Stomach (tissue), 9 donors: ENCODE data around the gene SURF2. TPM values are rescaled to one million over a fixed set of nuclear protein-coding genes. Genes with fewer than 3 reads are reported as not detected.
"Not testable (repeated sequence)": the region's sequence is repeated elsewhere in the genome, so short reads cannot be mapped to it uniquely, and the experiment has no call there.

Experiments used
- DNase-seq, 2 donors: peaks; one replicate each; pipeline versions ENCODE4 v3.0.0 to v3.0.0-alpha.2; 2013 to 2019
- H3K27ac ChIP-seq, 5 donors: fragments of 200-600 bp in 4 of 5; sonication (generic) in 4 of 5; one replicate each; pipeline ENCODE4 v1.5.1; 2013 to 2019; ENCODE audit warnings: mild to moderate bottlenecking in 1 of 5, moderate library complexity in 1 of 5
- H3K27me3 ChIP-seq, 3 donors: fragments of 200-600 bp; sonication (generic); one replicate each; pipeline ENCODE4 v1.5.1; 2017 to 2019; ENCODE audit warnings: mixed run types in 1 of 3
- H3K36me3 ChIP-seq, 4 donors: fragments of 200-600 bp; sonication (generic); 1 replicate in 3 of 4; 2 replicates in 1 of 4; pipeline ENCODE4 v1.5.1; 2016 to 2019
- H3K4me1 ChIP-seq, 4 donors: fragments of 200-600 bp; sonication (generic); one replicate each; pipeline ENCODE4 v1.5.1; 2016 to 2019
- H3K4me3 ChIP-seq, 4 donors: fragments of 200-600 bp; sonication (generic) in 3 of 4; one replicate each; pipeline ENCODE4 v1.5.1; 2016 to 2019; ENCODE audit warnings: mild to moderate bottlenecking in 1 of 4
- H3K9me3 ChIP-seq, 4 donors: fragments of 200-600 bp; sonication (generic); one replicate each; pipeline ENCODE4 v1.5.1; 2016 to 2019
- CTCF ChIP-seq, 7 experiments: fragments of 450-650 bp in 4 of 7; fragments of 200-600 bp in 3 of 7; sonication (generic) in 3 of 7; IDR thresholded peaks; one replicate each; pipeline ENCODE4 v1.5.1; 2016 to 2019; ENCODE audit warnings: antibody characterized with exemption in 7 of 7, control low read depth in 2 of 7, mild to moderate bottlenecking in 1 of 7
- EP300 ChIP-seq: sonication (generic); formaldehyde crosslinking; IDR thresholded peaks from one replicate; pipeline ENCODE4 v1.6.1; 2017; ENCODE audit warnings: antibody characterized with exemption
- POLR2A ChIP-seq, 4 donors: fragments of 450-650 bp; IDR thresholded peaks; one replicate each; pipeline ENCODE4 v1.6.1; 2016; ENCODE audit warnings: antibody characterized with exemption in 4 of 4, control low read depth in 2 of 4, mild to moderate bottlenecking in 1 of 4, moderate library complexity in 1 of 4
- POLR2AphosphoS5 ChIP-seq, 3 donors: sonication (generic); formaldehyde crosslinking; IDR thresholded peaks; one replicate each; pipeline ENCODE4 v1.6.1; 2016; ENCODE audit warnings: antibody characterized with exemption in 3 of 3
- WGBS, 5 donors: extraction: QIAGEN DNeasy Blood & Tissue Kit in 3 of 5; methylation state at CpG; one replicate each; pipeline versions ENCODE4 v1.1.5 to v1.1.7; 2013 to 2018; 5-methylcytosine and 5-hydroxymethylcytosine counted together
- intact Hi-C: fragments of 100-400 bp; cut with DNase I; formaldehyde crosslinking; loops from one replicate; pipeline ENCODE4 v1.15.1; 2023; ENCODE audit warnings: low total_unique reads
- polyA plus RNA-seq, 3 donors: library from polyadenylated mRNA; stranded (reverse); fragments of 200-250 nt; gene quantifications; one replicate each; pipeline ENCODE4 v1.2.3, GENCODE V29; 2013
- total RNA-seq, 5 donors: library from RNA; depleted of rRNA; stranded (reverse); fragments of >200 nt; gene quantifications; one replicate each; pipeline versions ENCODE4 v1.1.0 to v1.2.3, GENCODE V29; 2014 to 2016
- donor health status: healthy with polysubstance abuse.
- donor health status: Bipolar disorder and iron deficiency.
- donor health status: healthy.

Gene SURF2
- total and polyA plus RNA-seq, 8 donors = 1.8 to 75.3 (median 33.2) TPM

GRCh38 chr9:133372144-133372543 is 15.8 kb downstream of the SURF2 start:
- Histone ChIP-seq H3K9me3 (no peaks in the 10 kb centered on the region), H3K36me3 (peaks cover 25 to 43% (median 35%) of the 10 kb centered on the region in 4 donors), H3K27me3 (no peaks in the 10 kb centered on the region), H3K27ac (peak overlapping the region in 4 of 5 donors; percentile 7 to 73 (median 62)), H3K4me3 (peak overlapping the region in 1 of 4 donors; percentile 2), H3K4me1 (peaks cover 75 to 94% (median 85%) of the 10 kb centered on the region in 4 donors)
- WGBS, 5 donors = 53 to 64% (median 58%) methylated on average over 7 of the region's 7 CpGs
- TF ChIP-seq POLR2A (IDR thresholded peaks at IDR 0.05) (no peak), EP300 (no peak), CTCF (IDR thresholded peaks at IDR 0.05) (no peak), POLR2AphosphoS5 (IDR thresholded peaks at IDR 0.05) (no peak)
- intact Hi-C loops = no loop called here
- DNase-seq = no peak

DNA sequence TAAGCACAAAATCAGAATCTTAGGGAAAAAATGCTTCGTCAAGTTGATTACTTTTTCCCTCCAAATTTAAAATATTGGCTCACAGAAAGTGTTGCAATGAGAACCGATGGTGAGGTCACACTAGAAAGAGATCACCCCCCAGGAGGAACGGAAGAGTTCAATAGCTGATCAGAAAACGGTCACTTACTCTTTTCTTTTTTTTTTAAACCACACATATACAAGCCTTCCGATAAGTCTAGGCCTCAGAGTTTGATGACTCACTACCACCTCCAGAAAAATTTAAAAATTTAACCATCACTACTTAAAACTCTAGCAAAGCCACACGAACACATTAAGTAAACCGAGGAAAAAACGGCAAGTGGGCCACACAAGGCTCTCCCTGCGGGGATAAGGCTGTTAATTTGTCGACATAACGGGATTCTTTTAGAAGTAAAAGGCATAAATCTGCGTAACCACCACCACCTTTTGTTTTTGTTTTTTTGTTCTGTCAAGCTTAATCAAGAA is 18.3 kb downstream of the SURF2 start:
- Histone ChIP-seq H3K9me3 (no peaks in the 10 kb centered on the region), H3K27ac (peak overlapping the region in 4 of 5 donors; percentile 96 to 99 (median 98)), H3K27me3 (no peaks in the 10 kb centered on the region), H3K36me3 (peaks cover 21 to 30% (median 26%) of the 10 kb centered on the region in 4 donors), H3K4me1 (peaks cover 50 to 75% (median 70%) of the 10 kb centered on the region in 4 donors), H3K4me3 (peak overlapping the region; percentile 70 to 89 (median 84))
- no peak for DNase-seq
- TF ChIP-seq EP300 (no peak), POLR2A (IDR thresholded peaks at IDR 0.05) (no peak), CTCF (IDR thresholded peaks at IDR 0.05) (no peak), POLR2AphosphoS5 (IDR thresholded peaks at IDR 0.05) (no peak)
- intact Hi-C loops = no loop called here
- WGBS, 5 donors = 5 to 10% (median 6%) methylated on average over 12 of the region's 12 CpGs

GRCh38 chr9:133375116-133375723 is 18.9 kb downstream of the SURF2 start:
- H3K9me3 ChIP-seq = no peaks in the 10 kb centered on the region
- peak; percentile 32 to 71 for DNase-seq
- peaks cover 46 to 69% (median 65%) of the 10 kb centered on the region in 4 donors for H3K4me1 ChIP-seq
- H3K4me3 ChIP-seq = peak overlapping the region; percentile 70 to 89 (median 84)
- intact Hi-C loops = no loop called here
- no peaks in the 10 kb centered on the region for H3K27me3 ChIP-seq
- peaks cover 16 to 24% (median 20%) of the 10 kb centered on the region in 4 donors for H3K36me3 ChIP-seq
- H3K27ac ChIP-seq = peak overlapping the region; percentile 96 to 99 (median 98)
- 0 to 3% (median 1%) methylated on average over 16 to 39 of the region's 39 CpGs for WGBS, 5 donors
- no peak for TF ChIP-seq POLR2A (IDR thresholded peaks at IDR 0.05)
- TF ChIP-seq CTCF (IDR thresholded peaks at IDR 0.05) = no peak
- TF ChIP-seq POLR2AphosphoS5 (IDR thresholded peaks at IDR 0.05) = no peak
- no peak for TF ChIP-seq EP300

DNA sequence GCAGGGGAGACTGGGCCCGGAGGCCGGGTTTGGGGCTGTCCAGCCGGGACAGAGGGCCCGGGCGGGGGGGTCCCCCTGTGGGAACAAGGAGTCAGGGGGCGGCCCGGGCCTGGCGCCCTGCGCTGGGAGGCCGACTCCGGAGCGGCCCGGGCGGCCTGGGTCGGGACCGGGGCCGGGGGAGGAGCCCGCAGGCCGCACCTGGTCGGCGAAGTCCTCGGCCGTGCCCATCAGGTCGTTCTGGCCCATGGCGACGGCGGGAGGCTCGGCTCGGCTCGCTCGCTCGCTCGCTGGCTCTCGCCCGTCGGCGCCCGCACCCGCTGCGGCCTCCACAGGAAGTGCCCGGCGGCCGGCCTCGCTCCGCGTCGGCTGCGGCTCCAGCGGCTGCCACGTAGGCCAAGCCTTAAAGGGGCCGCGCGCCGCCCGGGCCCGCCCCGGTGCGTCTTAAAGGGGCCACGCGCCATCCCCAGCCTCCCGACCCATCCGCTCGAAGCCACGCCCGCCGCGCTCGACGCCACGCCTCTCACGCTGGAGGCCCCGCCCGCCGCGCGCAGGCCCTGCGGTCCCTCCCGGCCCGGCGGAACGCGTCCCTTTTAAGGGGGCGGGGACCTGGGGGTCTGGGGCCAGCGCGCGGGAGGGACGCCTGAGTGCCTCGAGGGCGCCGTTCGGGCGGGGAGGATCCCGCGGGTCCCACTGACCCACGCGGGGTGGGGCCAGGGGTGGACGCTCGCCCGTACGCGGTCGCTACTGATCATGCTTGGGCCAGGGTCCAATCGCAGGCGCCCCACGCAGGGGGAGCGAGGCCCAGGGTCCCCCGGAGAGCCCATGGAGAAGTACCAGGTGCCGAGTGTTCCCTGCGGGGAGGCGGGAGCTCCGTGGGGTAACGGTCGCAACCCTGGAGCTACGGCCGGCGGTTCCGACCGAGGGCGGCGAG is 19.6 kb downstream of the SURF2 start, which contains the start of the genes STKLD1 and SURF4:
Gene STKLD1, plus strand, starts transcription at position 643 of the 931 bp plus-strand sequence. Its CDS starts 108 bp downstream, at position 751.
Gene SURF4, minus strand, starts transcription at position 337 of the 931 bp plus-strand sequence. Its CDS starts 91 bp downstream, at position 246.
- peaks cover 11 to 17% (median 15%) of the 10 kb centered on the region in 4 donors for H3K36me3 ChIP-seq
- TF ChIP-seq POLR2AphosphoS5 (IDR thresholded peaks at IDR 0.05) = peak; percentile 61 to 91 (median 88)
- TF ChIP-seq CTCF (IDR thresholded peaks at IDR 0.05) = no peak

GRCh38 chr9:133377280-133377679 is 20.9 kb downstream of the SURF2 start:
- H3K36me3 ChIP-seq = peaks cover 11 to 13% (median 13%) of the 10 kb centered on the region in 4 donors
- H3K27me3 ChIP-seq, H3K9me3 ChIP-seq, H3K27ac ChIP-seq, DNase-seq, H3K4me3 ChIP-seq, intact Hi-C loops: not testable (repeated sequence)
- WGBS, 5 donors = 87 to 91% (median 89%) methylated on average over 14 of the region's 14 CpGs
- H3K4me1 ChIP-seq = peaks cover 27 to 48% (median 44%) of the 10 kb centered on the region in 4 donors

More for the DNA sequence above, 19.6 kb downstream of the SURF2 start, which contains the start of the genes STKLD1 and SURF4:
- 0 to 1% (median 1%) methylated on average over 63 to 120 of the region's 120 CpGs; no CpG with 5 or more reads in 1 of the 5 donors for WGBS, 5 donors
- peak within 1 kb of the TSS; percentile 96 to 99 (median 98) for H3K27ac ChIP-seq
- H3K9me3 ChIP-seq = no peaks in the 10 kb centered on the region
- H3K4me1 ChIP-seq = peaks cover 40 to 61% (median 57%) of the 10 kb centered on the region in 4 donors
- no peaks in the 10 kb centered on the region for H3K27me3 ChIP-seq
- H3K4me3 ChIP-seq = peak within 1 kb of the TSS; percentile 70 to 89 (median 84)
- intact Hi-C loops = no loop called here
- peak; percentile 98 to 99 for DNase-seq
